ENCODE data around the gene GOLGA6L9. TPM values are rescaled to one million over a fixed set of nuclear protein-coding genes. Genes with fewer than 3 reads are reported as not detected.
"Not testable (repeated sequence)": the region's sequence is repeated elsewhere in the genome, so short reads cannot be mapped to it uniquely, and the experiment has no call there.

Gene GOLGA6L9
- polyA plus RNA-seq, 2 donors, result 8.3 to 48.5 TPM

- not testable (repeated sequence) for H3K4me3 ChIP-seq (ENCODE audit: low read depth in 1 of 2, low read length in 2 of 2); H3K36me3 ChIP-seq (ENCODE audit: control insufficient read depth in 2 of 2, insufficient read depth in 2 of 2, low read length in 1 of 2); H3K4me1 ChIP-seq (ENCODE audit: control insufficient read depth in 2 of 2, insufficient read depth in 2 of 2, low read length in 1 of 2); H3K27ac ChIP-seq (ENCODE audit: low read depth in 2 of 2, low read length in 1 of 2); H3K27me3 ChIP-seq (ENCODE audit: control insufficient read depth in 1 of 2, insufficient read depth in 2 of 2, low read length in 2 of 2); H3K9me3 ChIP-seq (ENCODE audit: control insufficient read depth in 2 of 2, insufficient read depth in 1 of 2, low read depth in 1 of 2, low read length in 1 of 2)
- 89 to 96% methylated on average over 6 of the region's 6 CpGs for WGBS, 2 donors
These were observed 27.7 kb upstream of the GOLGA6L9 start for GRCh38 chr15:82401918-82402317.

GRCh38 chr15:82402341-82402740 is 27.3 kb upstream of the GOLGA6L9 start:
- WGBS, 2 donors, result 87 to 94% methylated on average over 1 of the region's 1 CpG
- H3K27me3 ChIP-seq (ENCODE audit: control insufficient read depth in 1 of 2, insufficient read depth in 2 of 2, low read length in 2 of 2); H3K27ac ChIP-seq (ENCODE audit: low read depth in 2 of 2, low read length in 1 of 2); H3K4me1 ChIP-seq (ENCODE audit: control insufficient read depth in 2 of 2, insufficient read depth in 2 of 2, low read length in 1 of 2); H3K9me3 ChIP-seq (ENCODE audit: control insufficient read depth in 2 of 2, insufficient read depth in 1 of 2, low read depth in 1 of 2, low read length in 1 of 2); H3K4me3 ChIP-seq (ENCODE audit: low read depth in 1 of 2, low read length in 2 of 2); H3K36me3 ChIP-seq (ENCODE audit: control insufficient read depth in 2 of 2, insufficient read depth in 2 of 2, low read length in 1 of 2): not testable (repeated sequence)

- WGBS, 2 donors, result 61 to 71% methylated on average over 2 of the region's 2 CpGs
- not testable (repeated sequence) for H3K36me3 ChIP-seq (ENCODE audit: control insufficient read depth in 2 of 2, insufficient read depth in 2 of 2, low read length in 1 of 2); H3K27me3 ChIP-seq (ENCODE audit: control insufficient read depth in 1 of 2, insufficient read depth in 2 of 2, low read length in 2 of 2); H3K4me1 ChIP-seq (ENCODE audit: control insufficient read depth in 2 of 2, insufficient read depth in 2 of 2, low read length in 1 of 2); H3K9me3 ChIP-seq (ENCODE audit: control insufficient read depth in 2 of 2, insufficient read depth in 1 of 2, low read depth in 1 of 2, low read length in 1 of 2); H3K4me3 ChIP-seq (ENCODE audit: low read depth in 1 of 2, low read length in 2 of 2); H3K27ac ChIP-seq (ENCODE audit: low read depth in 2 of 2, low read length in 1 of 2)
These were observed 23.4 kb upstream of the GOLGA6L9 start for GRCh38 chr15:82406211-82406610.

GRCh38 chr15:82410306-82410705 is 19.3 kb upstream of the GOLGA6L9 start:
- H3K4me1 ChIP-seq (ENCODE audit: control insufficient read depth in 2 of 2, insufficient read depth in 2 of 2, low read length in 1 of 2); H3K27ac ChIP-seq (ENCODE audit: low read depth in 2 of 2, low read length in 1 of 2); H3K9me3 ChIP-seq (ENCODE audit: control insufficient read depth in 2 of 2, insufficient read depth in 1 of 2, low read depth in 1 of 2, low read length in 1 of 2); H3K4me3 ChIP-seq (ENCODE audit: low read depth in 1 of 2, low read length in 2 of 2); H3K27me3 ChIP-seq (ENCODE audit: control insufficient read depth in 1 of 2, insufficient read depth in 2 of 2, low read length in 2 of 2); H3K36me3 ChIP-seq (ENCODE audit: control insufficient read depth in 2 of 2, insufficient read depth in 2 of 2, low read length in 1 of 2): not testable (repeated sequence)
- WGBS, 2 donors, result 66 to 79% methylated on average over 4 of the region's 4 CpGs

- not testable (repeated sequence) for H3K4me3 ChIP-seq (ENCODE audit: low read depth in 1 of 2, low read length in 2 of 2); H3K9me3 ChIP-seq (ENCODE audit: control insufficient read depth in 2 of 2, insufficient read depth in 1 of 2, low read depth in 1 of 2, low read length in 1 of 2); H3K27ac ChIP-seq (ENCODE audit: low read depth in 2 of 2, low read length in 1 of 2); H3K27me3 ChIP-seq (ENCODE audit: control insufficient read depth in 1 of 2, insufficient read depth in 2 of 2, low read length in 2 of 2); H3K36me3 ChIP-seq (ENCODE audit: control insufficient read depth in 2 of 2, insufficient read depth in 2 of 2, low read length in 1 of 2); H3K4me1 ChIP-seq (ENCODE audit: control insufficient read depth in 2 of 2, insufficient read depth in 2 of 2, low read length in 1 of 2)
- 97 to 100% methylated on average over 1 of the region's 1 CpG for WGBS, 2 donors
These were observed 18.0 kb upstream of the GOLGA6L9 start for GRCh38 chr15:82411595-82411994.

- 53 to 76% methylated on average over 6 of the region's 6 CpGs for WGBS, 2 donors
- H3K4me3 ChIP-seq (ENCODE audit: low read depth in 1 of 2, low read length in 2 of 2); H3K4me1 ChIP-seq (ENCODE audit: control insufficient read depth in 2 of 2, insufficient read depth in 2 of 2, low read length in 1 of 2); H3K27ac ChIP-seq (ENCODE audit: low read depth in 2 of 2, low read length in 1 of 2); H3K27me3 ChIP-seq (ENCODE audit: control insufficient read depth in 1 of 2, insufficient read depth in 2 of 2, low read length in 2 of 2); H3K9me3 ChIP-seq (ENCODE audit: control insufficient read depth in 2 of 2, insufficient read depth in 1 of 2, low read depth in 1 of 2, low read length in 1 of 2); H3K36me3 ChIP-seq (ENCODE audit: control insufficient read depth in 2 of 2, insufficient read depth in 2 of 2, low read length in 1 of 2): not testable (repeated sequence)
These were observed 15.0 kb upstream of the GOLGA6L9 start for GRCh38 chr15:82414525-82415191.

- WGBS, 2 donors, result 83 to 84% methylated on average over 2 of the region's 2 CpGs
These were observed 9.1 kb upstream of the GOLGA6L9 start for GRCh38 chr15:82420516-82420915.

GRCh38 chr15:82420966-82421365 is 8.7 kb upstream of the GOLGA6L9 start:
- not testable (repeated sequence) for H3K4me1 ChIP-seq (ENCODE audit: control insufficient read depth in 2 of 2, insufficient read depth in 2 of 2, low read length in 1 of 2); H3K9me3 ChIP-seq (ENCODE audit: control insufficient read depth in 2 of 2, insufficient read depth in 1 of 2, low read depth in 1 of 2, low read length in 1 of 2); H3K4me3 ChIP-seq (ENCODE audit: low read depth in 1 of 2, low read length in 2 of 2); H3K36me3 ChIP-seq (ENCODE audit: control insufficient read depth in 2 of 2, insufficient read depth in 2 of 2, low read length in 1 of 2); H3K27ac ChIP-seq (ENCODE audit: low read depth in 2 of 2, low read length in 1 of 2); H3K27me3 ChIP-seq (ENCODE audit: control insufficient read depth in 1 of 2, insufficient read depth in 2 of 2, low read length in 2 of 2)
- WGBS, 2 donors, result no CpG with 5 or more reads among the region's 1 CpG

More at GRCh38 chr15:82420516-82420915, 9.1 kb upstream of the GOLGA6L9 start:
- not testable (repeated sequence) for H3K27ac ChIP-seq (ENCODE audit: low read depth in 2 of 2, low read length in 1 of 2); H3K27me3 ChIP-seq (ENCODE audit: control insufficient read depth in 1 of 2, insufficient read depth in 2 of 2, low read length in 2 of 2); H3K4me1 ChIP-seq (ENCODE audit: control insufficient read depth in 2 of 2, insufficient read depth in 2 of 2, low read length in 1 of 2); H3K36me3 ChIP-seq (ENCODE audit: control insufficient read depth in 2 of 2, insufficient read depth in 2 of 2, low read length in 1 of 2); H3K4me3 ChIP-seq (ENCODE audit: low read depth in 1 of 2, low read length in 2 of 2); H3K9me3 ChIP-seq (ENCODE audit: control insufficient read depth in 2 of 2, insufficient read depth in 1 of 2, low read depth in 1 of 2, low read length in 1 of 2)

GRCh38 chr15:82427117-82427516 is 2.5 kb upstream of the GOLGA6L9 start:
- not testable (repeated sequence) for H3K27me3 ChIP-seq (ENCODE audit: control insufficient read depth in 1 of 2, insufficient read depth in 2 of 2, low read length in 2 of 2); H3K36me3 ChIP-seq (ENCODE audit: control insufficient read depth in 2 of 2, insufficient read depth in 2 of 2, low read length in 1 of 2); H3K9me3 ChIP-seq (ENCODE audit: control insufficient read depth in 2 of 2, insufficient read depth in 1 of 2, low read depth in 1 of 2, low read length in 1 of 2); H3K4me3 ChIP-seq (ENCODE audit: low read depth in 1 of 2, low read length in 2 of 2); H3K27ac ChIP-seq (ENCODE audit: low read depth in 2 of 2, low read length in 1 of 2); H3K4me1 ChIP-seq (ENCODE audit: control insufficient read depth in 2 of 2, insufficient read depth in 2 of 2, low read length in 1 of 2)
- 17 to 44% methylated on average over 1 of the region's 1 CpG for WGBS, 2 donors

- H3K27ac ChIP-seq (ENCODE audit: low read depth in 2 of 2, low read length in 1 of 2), result peak overlapping the region; percentile 73 to 74
- not testable (repeated sequence) for H3K9me3 ChIP-seq (ENCODE audit: control insufficient read depth in 2 of 2, insufficient read depth in 1 of 2, low read depth in 1 of 2, low read length in 1 of 2); H3K4me1 ChIP-seq (ENCODE audit: control insufficient read depth in 2 of 2, insufficient read depth in 2 of 2, low read length in 1 of 2); H3K36me3 ChIP-seq (ENCODE audit: control insufficient read depth in 2 of 2, insufficient read depth in 2 of 2, low read length in 1 of 2); H3K27me3 ChIP-seq (ENCODE audit: control insufficient read depth in 1 of 2, insufficient read depth in 2 of 2, low read length in 2 of 2)
- WGBS, 2 donors, result 0 to 1% methylated on average over 15 to 32 of the region's 32 CpGs
- H3K4me3 ChIP-seq (ENCODE audit: low read depth in 1 of 2, low read length in 2 of 2), result peak overlapping the region; percentile 29 to 37
These were observed 15.8 kb downstream of the GOLGA6L9 start for GRCh38 chr15:82445420-82445819.

All from esophagus (tissue), 2 donors.